COLO829 (cell line): ENCODE data around the gene ATP11C.
"Not testable (repeated sequence)": the region's sequence is repeated elsewhere in the genome, so short reads cannot be mapped to it uniquely, and the experiment has no call there.

Experiments used
- DNase-seq: peaks from one replicate; pipeline ENCODE4 v3.0.0; 2012; ENCODE audit warnings: low spot score

The ATP11C gene

DNA sequence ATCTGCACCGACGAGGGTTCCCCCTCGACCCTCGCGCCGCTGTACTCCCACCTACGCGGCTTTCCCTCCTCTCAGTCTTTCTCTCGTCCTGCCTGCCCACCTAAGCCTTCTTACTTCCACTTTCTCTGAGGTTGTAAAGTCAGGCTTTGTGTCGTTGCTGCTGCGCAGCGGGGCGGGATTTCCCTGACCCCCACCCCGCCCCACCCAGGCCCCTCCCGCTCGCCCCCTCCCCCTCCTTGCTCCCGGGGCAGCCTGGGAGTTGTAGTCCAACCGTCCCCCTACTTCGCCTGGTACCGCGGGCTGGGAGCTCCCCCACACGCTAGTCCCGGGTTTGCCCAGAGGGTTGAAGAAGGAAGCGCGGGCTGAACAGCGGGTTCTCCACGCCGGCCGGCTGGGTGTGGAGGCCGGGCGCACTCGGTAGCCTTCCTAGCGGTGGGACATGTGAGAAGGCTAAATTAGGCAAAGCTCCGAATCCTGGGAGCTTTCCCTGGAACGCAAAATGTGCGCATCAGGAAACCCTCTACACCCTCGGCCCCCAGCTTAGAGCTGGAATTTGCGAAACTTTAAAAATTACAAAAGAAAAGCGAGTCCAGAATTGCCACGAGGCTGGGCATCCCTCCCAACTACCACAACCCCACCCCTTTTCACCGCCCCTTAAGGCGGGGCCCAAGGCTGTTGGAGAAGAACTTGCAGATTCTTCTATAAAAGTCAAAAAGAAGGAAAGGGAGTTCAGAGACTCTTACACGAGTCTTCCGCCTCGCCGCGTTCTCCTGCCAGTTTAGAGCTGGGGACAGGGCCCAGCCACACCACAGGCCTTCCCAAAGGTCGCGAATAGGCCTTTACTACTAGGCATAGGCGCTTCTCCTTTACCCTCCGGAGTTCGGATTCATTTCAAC, at the start of gene ATP11C:
ATP11C (minus strand) TSS at position 153 of the 896 bp plus-strand sequence. CDS start 1,011 bp downstream, outside the sequence.
- peak; percentile 69 for DNase-seq

DNA sequence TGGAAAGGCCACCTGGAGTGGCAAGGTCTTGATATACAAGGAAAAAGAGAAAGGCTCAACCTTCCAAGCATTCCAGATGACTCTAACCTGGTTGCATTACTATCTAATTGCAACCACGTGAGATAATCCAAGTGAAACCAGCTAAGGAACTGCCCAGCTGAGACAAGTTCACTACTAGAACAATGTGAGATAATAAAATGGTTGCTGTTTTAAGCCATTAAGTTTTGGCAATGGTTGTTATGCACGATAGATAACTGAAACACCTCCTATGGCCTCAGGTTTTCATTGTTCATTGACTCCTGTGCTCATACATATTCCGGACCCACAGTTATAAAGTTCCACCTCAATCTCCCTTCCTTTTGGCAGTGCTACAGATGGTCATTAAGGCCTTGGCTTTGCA, 41.6 kb upstream of the ATP11C start:
- DNase-seq: no peak

DNA sequence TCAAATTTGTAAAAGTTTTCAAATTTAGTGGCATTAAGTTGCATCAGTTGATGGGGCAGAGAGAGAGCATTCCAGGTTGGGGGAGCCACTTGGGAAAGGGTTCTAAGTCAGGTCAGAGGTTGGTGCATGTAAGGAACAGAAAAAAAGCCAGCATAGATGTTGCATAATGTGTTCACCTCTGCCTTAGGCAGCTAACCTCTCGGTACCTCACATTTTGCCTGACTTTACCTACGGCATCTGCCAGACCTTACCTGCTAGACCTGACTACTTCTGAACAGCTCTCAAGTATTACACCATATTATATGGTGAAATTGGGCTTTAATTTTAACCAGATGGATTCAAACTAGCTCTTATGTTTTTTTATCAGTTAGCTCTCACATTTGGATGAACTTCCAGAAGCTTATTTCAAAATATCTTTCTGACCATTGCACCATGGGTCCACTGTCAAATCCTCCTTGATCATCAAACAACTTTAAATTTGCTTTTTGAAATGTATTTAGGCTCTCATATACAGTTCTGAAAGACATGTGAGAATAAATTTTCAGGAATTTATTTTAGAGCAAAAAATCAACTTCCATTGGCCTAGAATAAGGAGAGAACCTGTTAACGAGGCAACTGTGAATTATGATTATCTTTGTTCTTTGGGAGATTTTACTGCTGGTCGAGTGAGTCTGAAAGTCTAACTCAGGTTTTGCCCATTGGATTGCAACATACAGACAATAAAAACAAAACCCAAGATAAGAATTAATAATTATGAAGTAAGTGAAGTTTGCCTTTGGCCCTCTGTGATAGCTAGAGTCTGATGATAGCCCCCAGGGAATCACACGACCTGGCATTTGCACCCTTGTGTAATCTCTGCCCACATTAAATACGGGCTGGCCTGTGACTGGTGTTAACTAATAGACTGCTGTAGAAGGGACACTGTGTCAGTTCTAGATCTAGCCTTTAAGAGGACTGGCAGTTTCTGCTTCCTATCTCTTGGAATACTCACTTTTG, 40.1 kb upstream of the ATP11C start:
- DNase-seq: no peak

DNA sequence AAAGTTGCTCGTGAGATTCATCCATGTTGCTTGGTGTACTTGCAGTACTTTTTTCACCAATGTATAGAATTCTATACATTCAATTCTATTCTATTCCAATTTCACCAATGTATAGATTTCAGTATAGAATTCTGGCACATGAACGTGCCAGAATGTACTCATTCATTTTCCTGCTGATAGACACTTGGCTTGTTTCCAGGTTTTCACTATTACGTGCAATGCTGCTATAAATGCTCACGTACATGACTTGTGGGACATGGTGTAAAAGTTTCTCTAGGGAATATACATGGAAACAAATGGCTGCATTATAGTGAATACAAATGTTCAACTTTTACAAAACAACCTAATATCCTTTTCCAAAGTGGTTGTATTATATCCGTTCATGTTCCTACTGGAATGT, 39.3 kb upstream of the ATP11C start:
- DNase-seq: no peak

DNA sequence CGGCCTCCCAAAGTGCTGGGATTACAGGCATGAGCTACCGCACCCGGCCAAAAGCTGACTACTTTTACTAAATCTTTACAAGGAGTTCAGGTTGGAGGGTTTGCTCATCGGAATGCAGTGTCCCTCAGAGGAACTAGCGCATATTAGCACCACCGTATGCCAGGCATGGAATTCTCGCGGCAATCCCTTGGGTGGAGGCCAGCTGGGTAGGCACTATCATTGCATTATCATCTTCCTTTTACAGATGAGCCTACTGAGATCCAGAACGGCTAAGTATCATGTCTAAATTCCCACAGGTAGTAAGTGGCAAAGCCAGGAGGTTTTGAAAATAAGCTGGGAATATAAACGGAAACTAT, 38.5 kb upstream of the ATP11C start:
- no peak for DNase-seq

DNA sequence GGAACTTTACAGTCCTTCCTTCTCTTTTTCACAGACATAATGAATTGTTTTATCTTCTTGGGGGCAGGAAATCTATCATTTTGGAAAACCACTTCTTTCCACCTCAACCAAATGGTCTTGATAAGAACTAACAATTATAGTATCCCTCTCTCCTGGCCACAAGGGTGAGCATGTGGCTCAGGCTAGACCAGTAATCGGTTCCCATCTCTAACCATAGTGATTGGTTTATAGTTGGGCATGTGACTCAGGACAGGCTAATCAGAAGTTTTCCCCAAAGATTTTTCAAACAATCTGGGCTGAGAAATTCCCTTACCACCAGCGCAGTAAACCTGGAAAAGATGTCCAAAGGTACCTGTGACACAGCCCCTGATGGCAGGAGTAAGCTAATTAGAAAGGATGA, 36.4 kb upstream of the ATP11C start:
- no peak for DNase-seq

DNA sequence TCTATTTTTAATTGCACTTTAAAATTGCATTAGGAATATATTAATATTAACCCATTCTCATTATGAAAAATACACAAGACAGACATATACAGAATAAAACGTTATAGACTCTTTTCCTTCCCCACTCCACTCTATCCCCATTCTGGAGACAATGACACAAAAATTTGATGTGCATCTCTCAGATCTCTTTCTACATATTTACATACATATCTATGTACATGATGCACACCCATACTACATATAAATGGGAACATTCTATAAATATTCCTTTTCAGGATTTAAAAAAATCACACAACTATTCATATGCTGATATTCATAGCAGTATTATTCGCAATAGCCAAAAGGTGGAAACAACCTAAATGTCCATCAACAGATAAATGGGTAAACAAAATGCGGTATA, 34.9 kb upstream of the ATP11C start:
- no peak for DNase-seq

DNA sequence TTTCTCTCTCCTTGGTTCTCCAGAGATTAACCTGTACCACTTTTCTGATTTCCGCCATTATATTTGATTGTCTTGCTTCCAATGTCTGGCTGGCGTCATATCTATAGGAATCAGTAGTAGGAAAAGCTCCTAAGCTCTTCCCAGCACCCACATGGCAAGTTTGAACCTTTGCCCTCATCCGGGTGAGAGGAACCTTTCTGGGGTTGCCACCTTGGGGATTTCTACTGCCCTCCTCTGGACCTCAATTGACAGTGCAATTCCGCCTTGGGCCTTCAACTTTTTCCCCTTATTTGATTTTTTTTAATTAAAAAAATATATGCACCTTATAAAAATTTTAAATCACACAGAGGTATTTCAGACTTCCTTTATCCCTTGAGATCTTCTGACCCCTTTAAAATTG, 34.4 kb upstream of the ATP11C start:
- DNase-seq: peak; percentile 9

DNA sequence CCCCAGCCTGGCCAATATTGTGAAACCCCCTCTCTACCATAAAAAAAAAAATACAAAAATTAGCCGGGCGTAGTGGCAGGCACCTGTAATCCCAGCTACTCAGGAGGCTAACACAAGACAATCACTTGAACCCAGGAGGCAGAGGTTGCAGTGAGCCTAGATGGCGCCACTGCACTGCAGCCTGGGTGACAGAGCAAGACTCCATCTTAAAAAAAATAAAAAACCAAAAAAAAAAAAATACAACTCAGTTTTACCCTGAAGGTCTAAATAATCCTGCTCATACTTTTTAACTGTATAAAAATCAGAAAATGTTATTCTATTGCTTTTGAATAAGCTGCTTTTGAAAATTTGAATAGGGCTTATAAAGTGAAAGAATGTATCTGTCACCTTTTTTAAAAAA, 33.3 kb upstream of the ATP11C start:
- not testable (repeated sequence) for DNase-seq

DNA sequence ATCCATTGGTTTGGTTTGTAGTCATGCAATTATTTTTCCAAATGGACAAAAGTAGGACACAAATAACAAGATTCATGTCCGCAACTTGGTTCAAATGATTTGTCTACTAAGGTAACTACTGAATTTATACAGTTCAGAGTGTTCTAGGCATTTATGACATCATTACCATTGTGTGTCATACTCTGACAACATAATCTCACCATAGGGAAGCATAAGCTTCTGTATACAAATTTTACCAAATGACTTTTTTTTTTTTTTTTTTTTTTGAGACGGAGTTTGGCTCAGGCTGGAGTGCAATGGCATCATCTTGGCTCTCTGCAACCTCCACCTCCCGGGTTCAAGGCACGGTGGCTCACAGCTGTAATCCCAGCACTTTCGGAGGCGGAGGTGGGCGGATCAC, 32.6 kb upstream of the ATP11C start, which contains the start of gene CXorf66:
CXorf66 (minus strand) TSS at position 101 of the 400 bp plus-strand sequence; CDS start at position 76, 25 bp downstream.
- DNase-seq: no peak

DNA sequence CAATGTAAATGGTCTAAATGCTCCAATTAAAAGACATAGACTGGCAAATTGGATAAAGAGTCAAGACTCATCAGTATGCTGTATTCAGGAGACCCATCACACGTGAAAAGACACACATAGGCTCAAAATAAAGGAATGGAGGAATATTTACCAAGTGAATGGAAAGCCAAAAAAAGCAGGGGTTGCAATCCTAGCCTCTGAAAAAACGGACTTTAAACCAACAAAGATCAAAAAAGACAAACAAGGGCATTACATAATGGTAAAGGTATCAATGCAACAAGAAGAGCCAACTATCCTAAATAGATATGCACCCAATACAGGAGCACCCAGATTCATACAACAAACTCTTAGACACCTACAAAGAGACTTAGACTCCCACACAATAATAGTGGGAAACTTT, 28.2 kb upstream of the ATP11C start:
- not testable (repeated sequence) for DNase-seq

DNA sequence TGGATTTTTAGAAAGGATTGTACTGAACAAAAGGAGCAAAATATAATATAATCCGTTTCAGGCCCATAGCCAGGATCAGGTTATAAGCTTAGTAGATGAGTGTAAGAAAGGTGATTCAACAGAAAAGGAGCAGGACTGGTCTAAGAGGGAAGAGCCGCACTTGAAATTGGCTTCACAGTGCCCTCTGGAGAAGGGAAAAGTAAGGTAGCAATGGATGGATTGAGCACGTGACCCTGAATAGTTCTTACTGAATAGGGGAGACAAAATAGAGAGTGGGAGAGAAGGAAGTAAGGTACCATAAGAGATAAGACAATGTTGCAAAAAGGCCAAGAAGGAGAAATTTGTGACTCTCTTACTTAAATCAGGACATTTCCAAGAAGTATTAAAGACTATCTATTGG, 16.9 kb upstream of the ATP11C start:
- no peak for DNase-seq

DNA sequence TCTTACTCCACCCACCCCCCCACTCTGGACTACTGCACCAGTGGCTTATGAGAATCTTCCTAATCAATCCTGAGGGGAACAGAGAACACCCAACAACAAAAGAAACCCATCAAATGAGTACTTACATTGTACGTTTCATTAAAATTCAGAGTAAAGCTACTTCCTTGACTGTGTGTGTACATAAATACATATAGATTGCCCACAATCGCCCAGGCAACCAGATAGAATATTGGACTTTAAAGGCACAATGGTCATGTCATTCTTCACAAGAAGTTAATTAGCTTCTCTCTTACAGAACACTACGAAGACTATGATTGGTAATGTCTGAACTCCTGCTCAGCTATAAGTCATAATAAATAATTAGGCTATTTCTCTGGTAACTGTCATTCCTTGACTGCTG, 12.2 kb upstream of the ATP11C start:
- DNase-seq: no peak

DNA sequence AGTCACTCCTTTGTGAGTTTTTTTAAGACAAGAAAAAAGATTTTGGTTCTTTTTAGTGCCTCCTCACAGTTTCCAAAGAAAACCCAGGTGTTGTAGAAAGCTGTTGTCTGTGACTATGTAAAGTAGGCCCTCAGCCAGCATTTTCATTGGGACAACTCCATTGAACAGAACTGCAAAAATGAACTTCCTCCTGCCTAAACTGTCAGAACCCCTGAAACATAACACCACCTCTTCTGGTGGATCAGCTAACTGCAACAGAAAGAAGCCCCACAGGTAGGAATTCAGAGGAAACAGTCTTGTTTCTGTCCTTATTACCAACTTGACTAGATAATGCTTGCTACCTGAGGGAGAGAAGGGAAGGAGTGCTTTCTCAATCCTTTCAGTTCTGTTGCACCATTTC, 3.4 kb upstream of the ATP11C start:
- no peak for DNase-seq

DNA sequence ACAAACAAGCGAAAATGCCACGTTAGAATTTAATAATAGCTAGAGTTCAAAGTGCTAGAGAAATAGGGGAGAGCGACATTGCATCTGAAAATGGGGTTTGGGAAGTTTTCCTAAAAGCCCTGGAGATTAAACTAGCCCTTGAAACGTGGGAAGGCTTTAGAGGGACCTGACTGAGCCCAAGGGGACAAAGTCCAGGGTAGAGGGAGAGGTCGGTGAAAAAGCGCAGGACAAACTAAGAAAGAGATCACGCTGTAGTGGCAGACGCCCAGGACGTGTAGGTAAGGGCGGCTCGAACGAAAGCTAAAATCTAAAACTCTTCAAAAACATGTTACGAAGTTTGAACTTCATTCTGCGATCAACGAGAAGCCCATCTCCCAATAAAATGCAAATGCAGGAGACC, 1.1 kb upstream of the ATP11C start:
- DNase-seq: no peak

DNA sequence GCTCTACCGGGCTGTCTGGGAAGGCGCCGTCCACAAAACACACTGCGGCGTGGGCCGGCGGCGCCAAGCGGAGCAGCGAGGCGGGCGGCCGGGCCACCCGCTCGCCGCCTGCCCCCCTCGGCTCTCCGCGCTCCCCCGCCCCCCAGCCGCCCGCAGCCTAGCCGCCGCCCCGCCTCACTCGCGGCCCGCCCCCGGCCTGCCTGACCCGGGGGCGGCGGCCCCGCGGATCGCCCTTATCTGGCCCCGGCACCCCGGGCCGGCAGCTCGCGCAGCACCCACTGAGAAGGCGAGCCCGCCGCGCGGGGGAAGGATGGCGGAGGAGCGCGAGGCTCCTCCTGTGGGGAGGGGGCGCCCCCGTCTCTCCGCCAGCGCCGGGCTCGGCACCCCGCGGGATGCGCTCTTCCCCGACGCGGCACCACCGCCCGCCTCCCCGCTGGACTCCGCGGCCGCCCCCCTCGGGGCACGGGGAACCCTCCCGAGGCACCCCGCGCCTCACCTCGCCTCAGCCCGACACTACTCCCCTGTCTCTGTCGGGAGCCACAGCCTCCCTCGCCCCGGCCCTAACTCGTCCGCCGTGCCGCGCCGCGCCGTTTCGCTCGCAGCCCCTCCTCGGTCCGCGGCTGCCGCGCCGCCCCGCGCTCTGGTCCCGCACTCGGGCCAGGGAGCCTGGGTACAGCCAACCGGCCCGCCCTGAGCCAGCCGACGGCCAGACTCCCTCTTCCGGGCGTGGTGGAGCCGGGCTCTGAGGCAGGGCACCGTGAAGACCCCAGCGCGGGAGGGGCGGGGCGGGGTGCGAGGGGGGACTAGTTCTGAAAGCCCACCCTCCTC, 566 bp downstream of the ATP11C start:
- DNase-seq: no peak

DNA sequence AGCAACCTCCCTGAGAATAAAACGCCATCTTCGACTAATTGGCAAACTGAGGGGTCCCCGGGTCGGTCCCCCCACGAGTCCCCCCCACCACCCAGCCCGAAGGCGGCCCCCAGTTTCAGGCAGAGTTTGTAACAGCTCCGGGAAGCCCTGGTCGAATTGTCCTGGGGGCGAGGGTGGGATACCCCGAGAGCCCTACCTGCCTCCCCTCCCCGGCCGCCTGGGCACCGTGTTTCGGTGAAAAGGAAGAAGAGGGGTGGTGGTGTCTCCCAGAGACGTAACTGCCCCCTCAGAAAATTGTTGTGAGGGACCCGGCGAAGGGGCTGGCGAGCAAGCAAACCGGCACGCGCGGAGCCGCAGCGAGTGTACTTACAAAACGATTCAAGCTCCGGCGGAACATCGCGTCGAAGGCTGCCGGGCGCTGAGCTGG, 1.2 kb downstream of the ATP11C start:
- no peak for DNase-seq

DNA sequence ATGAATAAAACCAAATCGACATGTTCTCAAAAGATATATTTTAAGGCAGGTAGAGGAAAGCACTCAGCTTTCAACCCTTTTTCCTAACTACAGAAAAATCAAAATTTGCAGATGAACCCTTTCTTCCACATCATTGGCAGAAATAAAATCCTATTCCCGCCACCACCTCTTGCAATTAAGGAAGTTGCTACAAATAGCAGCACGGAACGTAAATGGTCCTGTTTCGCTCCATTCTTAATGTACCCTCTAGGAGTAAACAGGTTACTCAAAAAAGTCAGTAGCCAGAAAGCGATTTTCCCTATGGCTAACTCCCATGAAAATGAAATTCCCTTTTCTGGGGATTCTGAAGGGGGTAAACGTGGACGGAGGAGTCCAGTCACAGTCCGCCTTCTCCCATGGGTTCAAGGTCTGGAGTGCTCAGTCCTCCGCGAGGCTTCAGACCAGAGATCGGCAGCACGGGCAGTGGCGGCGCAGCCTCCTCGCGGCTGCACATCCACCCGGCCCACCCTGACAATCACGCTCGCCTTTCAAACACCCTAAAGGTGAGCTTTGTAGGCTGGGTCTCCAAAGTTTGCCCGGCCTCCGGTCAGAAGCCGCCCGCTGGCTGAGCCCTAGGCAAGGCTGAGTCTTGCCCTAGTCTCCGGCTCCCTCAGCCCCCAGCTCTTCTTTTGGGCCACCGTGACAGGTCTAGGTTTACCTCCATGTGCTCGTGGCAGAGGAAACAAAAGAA, 1.8 kb downstream of the ATP11C start:
- DNase-seq: no peak

DNA sequence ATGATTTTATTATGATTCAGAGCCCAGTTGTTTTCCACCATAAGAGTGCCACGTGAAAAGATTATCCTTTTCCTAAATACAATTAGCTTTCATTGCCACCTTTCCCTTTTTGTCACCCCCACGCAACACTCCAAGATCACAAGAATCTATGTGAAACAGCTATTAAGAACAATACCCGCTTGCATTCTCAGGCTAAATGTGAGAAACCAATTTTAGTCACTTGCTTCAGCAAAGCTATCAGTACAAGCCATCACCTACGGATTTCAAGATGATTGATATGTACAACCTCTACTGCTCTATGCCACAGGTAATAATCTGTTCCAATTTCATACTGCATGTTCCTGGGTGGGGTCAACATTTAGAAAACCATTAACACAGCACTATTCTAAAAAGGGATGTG, 2.5 kb downstream of the ATP11C start:
- no peak for DNase-seq

DNA sequence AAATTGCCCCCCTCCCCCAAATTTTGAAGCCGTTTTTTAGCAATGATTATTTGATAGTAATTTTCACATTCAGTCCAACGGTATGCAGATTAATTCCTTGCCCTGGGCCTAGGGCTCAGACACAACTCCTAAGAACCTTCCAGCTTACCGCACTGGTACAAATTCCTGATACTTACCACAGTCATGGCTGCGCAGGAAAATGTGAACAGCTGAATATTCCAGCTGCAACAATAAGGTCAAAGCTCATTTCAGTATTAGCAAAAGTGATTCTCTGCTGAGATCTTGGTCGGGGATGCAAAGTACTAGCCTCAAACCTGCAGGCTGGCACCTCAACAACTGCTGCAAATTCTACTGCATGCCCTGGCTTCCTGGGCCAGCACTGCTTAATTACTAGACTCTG, 3.0 kb downstream of the ATP11C start:
- no peak for DNase-seq

DNA sequence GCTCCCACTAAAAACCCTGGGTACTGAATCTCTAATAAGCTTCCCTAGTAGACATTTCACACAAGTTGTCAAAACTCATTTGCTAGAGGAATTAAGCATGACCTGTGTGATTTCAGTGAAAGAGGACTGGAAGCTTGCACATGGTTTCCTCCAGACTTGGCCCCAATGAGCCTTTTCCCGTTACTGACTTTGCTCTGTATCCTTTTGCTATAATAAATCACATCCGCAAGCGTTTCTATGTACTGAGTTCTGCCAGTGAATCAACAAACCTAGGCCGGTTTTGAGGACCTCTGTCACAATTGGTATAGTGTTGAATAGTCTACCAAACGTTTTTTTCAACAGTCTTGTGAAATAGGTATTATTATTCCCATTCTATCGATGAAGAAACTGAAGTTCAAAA, 8.2 kb downstream of the ATP11C start:
- DNase-seq: no peak
